ENCODE results near the gene PHTF1.

- TF ChIP-seq CTCF (IDR thresholded peaks at IDR 0.05; ENCODE audit: low read length) = no peak
- TF ChIP-seq EZH2 (IDR thresholded peaks at IDR 0.05; ENCODE audit: borderline replicate concordance, low read length) = no peak
These were observed 49.3 kb upstream of the PHTF1 start for GRCh38 chr1:113808450-113809195.

All from OCI-LY1 (cell line).